Stimulated activated CD4-positive, alpha-beta T cell treated with anti-CD3 and anti-CD28 coated beads, Interleukin-4, amount 100 ng/mL, for 4 hours (primary cell): ENCODE measurements around the gene POLR2I.
"Not testable (repeated sequence)": the region's sequence is repeated elsewhere in the genome, so short reads cannot be mapped to it uniquely, and the experiment has no call there.

Experiments used
- DNase-seq, 2 experiments: peaks; one replicate each; pipeline ENCODE4 v3.0.0-alpha.2; 2020

POLR2I gene

DNA sequence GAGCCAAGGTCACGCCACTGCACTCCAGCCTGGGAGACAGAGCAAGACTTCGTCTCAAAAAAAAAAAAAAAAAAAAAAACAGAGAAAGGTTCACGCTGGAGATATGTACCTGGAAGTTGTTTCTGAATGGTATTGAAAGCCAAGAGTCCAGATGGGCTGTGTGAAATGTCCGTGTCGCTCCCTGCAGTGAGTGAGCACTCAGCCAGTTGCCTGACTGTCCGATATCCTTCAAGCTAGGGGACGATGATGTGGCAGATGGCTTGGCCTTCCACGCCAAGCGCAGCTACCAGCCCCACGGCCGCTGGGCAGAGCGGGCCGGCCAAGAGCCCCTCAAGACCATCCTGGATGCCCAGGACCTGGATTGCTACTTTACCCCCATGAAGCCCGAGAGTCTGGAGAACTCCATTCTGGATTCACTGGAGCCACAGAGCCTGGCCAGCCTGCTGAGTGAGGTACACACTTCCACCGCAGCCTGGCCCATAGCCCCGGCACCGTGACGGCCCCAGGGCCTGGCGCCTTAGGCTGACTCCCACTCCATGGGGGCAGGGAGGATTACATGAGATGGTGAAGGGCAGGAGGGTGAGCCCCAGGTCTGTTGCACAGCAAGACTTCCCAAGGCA lies 15.4 kb downstream of the POLR2I start:
- DNase-seq: no peak

DNA sequence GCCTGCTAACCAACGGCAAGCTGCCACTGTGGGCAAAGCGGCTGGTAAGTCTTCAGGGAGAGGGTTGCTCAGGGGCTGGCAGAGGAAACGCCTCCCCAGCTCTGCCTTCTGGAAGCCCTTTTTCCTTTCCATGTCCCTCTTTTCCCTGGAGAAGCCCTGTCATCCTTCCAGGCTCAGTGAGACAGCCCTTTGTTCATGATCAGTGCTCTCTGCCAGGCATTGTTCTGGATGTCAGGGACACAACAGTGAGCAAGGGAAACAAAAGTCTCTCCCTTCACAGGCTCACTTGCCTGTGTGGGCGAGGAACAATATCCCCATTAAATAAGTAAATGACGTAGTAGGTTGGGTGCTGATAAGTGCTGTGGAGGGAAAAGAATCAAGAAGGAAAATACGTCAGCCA lies 17.6 kb downstream of the POLR2I start:
- DNase-seq: no peak

DNA sequence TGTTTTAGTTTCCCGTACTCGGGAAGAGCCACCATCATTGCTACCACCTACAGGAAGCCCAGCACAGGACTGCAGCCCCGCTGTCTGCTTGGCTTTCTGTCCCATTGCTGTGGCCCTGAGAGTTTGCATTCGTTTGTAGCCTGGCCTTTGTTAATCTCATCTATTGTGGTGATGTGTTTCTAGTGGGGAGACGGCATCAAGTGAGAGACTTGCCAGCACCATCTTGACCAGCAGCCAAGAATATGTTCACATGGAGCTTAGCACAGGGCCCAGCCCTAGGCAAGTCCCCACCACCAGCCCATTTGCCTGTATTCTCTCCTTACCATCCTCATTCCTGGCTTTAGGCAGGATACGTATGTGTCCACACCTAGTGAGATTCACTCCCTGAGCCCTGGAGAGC lies 21.0 kb downstream of the POLR2I start:
- no peak for DNase-seq

DNA sequence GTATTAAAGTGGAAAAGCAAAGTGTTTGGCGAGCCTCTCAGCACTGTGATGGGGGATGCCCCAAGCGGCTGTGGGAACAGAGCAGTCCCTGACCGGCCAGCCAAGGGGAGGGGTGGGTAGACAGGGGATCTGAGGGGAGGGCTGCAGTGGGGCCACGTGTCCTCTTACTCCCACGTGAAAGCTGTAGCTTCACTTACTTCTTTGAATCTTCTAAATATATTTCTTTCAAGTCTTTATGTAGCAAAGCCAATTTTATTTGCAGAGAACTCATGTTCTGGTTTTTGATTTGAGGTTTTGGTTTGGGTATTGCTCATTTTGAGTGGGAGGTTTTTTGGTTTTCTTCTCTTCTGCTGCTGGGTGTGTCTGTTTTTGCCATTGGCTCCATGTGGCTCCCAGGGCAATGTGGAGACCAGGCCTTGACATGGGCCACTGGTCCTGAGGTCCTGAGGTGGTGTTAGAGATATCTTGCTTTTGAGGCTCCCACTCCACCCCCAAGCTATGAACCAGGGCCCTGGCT lies 21.5 kb downstream of the POLR2I start:
- no peak for DNase-seq

DNA sequence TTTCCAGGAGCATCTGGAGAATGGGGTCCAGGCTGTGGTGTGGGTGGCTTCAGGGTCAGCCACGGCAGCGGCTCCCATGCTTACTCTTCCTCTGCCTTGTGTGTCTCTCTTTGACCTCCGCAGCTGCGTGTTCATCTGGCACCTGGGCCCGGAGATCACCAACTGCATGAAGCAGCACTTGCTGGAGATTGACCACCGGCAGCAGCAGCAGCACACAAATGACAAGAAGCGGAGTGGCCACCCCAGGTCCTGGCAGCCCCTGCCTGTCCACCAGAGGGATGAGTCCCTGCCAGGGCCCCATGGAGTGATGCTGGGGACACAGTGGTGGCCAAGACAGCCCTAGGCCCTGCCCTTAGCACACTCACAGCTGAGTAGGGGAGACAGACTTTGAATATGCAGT lies 22.1 kb downstream of the POLR2I start:
- DNase-seq: no peak

DNA sequence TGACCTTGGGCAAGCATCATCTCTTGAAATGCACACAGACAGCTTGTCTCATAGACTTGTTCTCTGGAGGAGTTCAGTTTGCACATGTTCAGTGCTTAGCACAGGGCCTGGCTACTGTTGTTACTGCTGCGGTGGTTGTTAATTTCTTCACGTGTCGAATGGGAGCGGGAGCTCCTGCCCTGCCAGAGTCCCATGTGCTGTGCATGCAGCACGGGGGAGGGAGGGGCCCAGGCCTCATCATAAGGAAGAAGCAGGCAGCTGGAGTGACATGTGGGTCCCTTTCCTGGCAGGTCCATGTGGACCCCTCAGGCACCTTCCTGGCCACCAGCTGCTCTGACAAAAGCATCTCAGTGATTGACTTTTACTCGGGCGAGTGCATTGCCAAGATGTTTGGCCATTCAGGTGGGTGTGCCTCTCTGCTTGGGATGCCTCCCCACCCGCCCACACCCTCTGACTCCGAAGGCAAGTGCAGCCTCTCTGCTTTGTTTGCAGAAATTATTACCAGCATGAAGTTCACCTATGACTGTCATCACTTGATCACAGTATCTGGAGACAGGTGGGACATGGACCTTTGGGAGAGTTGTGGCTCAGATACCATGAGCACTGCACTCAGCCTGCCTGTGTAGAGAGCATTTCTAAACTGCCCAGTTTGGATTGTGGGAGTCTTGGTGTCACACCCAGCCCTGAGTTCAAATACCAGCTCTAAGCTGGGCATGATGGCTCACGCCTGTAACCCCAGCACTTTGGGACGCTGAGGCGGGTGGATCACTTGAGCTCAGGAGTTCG lies 23.6 kb downstream of the POLR2I start:
- no peak for DNase-seq

DNA sequence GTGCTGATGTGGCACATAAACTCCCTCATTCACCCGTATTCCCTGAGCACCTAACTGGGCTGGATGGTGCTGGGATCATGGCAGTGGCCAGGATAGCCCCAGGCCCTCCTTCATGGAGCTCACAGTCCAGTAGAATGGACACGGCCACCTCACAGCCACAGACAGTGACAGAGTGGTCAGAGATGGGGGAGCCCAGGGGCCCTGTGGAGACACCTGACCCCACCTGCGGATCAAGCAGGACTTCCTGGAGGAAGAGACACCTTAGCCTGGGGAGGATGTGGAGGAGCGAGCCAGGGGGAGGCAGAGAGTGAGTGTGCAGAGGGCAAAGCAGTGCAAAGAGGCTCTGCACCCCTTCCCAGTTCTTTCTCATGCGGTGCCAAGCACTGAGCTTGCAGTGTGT lies 24.8 kb downstream of the POLR2I start:
- no peak for DNase-seq

DNA sequence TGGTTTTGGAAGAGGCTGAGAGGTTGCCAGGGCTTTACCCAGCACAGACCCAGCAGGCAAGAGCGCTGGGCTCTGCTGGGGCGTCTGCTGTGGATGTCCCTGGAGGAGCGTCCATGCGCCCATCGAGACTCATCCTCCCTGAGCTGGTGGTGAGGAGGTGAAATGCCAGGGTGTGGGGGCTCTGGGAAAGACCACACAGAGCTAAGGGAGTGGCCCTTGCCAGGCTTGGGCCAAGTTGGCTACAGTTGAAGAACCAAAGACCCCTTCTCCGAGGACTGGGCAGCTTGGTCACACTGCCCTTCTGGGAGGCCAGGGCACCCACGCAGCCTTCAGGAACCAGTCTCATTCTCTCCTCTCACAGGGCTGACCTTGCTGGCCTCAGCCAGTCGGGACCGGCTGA lies 28.3 kb downstream of the POLR2I start:
- DNase-seq: no peak

DNA sequence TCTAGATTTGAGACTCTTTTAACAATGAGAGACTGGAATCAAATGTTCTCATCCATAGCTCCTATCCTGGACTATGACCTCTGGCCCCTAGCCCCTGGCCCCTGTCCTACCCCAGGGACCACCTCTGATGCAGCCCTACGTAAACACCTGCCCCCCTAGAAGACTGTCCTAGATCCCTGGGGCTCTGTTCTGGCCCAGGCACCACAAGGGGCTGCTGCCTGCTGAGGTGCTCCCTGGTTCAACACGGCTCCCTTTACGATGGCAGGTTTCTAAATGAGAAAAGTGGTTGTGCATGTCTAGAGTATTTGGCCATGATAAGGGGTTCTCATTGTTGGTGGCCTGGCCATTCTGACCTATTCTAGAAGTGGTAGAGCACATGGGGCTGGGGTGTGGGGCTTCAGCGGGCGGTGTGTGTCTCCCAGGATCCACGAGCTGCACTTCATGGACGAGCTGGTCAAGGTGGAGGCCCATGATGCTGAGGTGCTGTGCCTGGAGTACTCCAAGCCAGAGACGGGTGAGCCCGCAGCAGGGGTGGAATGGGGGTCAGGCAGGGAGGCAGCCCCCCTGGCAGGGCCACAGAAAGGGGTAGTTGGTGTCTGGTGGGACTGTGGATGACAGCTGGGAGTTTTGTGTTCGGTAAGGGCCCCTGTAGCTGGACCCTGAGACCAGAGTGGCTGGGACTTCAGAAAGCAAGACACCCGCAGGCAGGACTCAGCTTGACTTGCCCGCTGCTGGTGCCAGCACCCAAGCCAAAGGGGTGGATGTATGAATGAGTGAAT lies 30.3 kb downstream of the POLR2I start:
- no peak for DNase-seq

DNA sequence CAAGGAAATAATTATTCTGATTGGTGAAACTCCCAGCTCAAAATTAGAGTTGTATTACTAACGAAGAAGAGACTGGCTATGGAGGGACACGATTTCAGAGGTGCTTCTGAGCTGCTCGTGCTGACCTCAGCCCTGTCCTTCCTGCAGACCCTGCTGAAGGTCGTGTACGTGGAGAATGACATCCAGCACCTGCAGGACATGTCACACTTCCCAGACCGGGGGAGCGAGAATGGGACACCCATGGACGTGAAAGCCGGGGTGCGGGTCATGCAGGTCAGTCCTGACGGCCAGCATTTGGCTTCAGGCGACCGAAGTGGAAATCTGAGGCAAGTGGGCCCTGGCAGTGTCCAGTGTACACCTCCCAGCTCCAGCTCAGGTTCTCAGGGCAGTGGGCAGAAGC lies 31.8 kb downstream of the POLR2I start:
- no peak for DNase-seq

DNA sequence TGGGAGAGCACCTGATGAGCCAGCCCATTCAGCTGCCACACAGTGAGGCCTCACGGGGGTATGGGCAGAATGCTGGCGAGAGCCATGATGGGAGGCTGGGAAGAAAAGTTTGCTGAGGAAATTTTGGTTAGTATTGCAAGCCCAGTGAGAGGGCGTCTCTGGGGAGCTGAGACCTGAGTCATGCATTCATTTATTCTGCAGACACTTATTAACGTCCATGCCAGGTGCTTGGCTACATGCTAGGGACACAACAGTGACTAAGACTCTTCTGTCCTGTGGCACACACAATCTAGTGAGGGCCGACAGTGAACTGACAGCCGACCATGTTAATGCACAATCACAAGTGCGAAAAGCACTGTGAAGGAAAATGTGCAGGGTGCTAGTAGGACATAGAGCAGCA lies 32.8 kb downstream of the POLR2I start:
- DNase-seq: no peak

DNA sequence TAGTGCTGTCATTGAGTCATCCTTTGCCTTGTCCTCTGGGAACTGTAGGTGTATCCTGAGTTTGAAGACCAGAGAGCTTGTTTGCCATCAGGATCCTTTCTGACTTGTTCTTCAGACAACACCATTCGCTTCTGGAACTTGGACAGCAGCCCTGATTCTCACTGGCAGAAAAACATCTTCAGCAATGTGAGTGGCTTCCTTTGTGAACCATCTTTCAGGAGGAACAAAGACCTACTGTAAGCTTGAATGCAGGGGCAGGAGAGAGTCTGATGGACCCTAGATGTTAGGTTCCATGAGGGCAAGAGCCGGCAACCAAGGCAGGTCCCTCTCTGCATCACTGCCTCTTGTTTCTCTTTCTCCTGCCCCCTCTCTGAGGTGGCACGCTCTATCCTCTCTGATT lies 33.3 kb downstream of the POLR2I start:
- DNase-seq: no peak

DNA sequence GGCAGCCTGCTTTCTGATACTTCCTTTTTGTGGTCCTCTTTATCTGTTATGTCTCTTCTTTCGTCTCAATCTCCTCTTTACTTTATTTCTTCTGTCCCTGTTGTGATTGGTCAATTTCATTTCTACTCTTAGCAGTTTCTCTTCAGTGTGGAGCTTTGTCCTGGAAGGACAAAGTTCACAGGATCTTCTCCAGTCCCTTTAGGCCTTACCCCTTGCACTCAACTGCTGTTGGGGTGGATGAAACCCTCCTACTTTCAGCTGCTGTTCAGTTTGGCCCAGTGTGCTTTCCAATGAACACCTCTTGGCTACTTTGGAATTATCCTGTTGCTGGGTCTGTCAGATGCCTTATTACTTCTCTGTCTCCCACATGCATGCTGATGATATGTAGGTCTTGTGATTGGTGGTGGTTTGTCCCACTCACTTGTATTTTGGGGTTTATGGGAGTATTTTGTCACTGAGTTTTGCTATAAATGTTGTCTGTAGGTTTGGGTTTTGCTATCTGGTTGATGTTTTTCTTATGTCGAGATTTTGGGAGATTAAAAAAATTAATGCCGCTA lies 35.2 kb downstream of the POLR2I start:
- DNase-seq: no peak

DNA sequence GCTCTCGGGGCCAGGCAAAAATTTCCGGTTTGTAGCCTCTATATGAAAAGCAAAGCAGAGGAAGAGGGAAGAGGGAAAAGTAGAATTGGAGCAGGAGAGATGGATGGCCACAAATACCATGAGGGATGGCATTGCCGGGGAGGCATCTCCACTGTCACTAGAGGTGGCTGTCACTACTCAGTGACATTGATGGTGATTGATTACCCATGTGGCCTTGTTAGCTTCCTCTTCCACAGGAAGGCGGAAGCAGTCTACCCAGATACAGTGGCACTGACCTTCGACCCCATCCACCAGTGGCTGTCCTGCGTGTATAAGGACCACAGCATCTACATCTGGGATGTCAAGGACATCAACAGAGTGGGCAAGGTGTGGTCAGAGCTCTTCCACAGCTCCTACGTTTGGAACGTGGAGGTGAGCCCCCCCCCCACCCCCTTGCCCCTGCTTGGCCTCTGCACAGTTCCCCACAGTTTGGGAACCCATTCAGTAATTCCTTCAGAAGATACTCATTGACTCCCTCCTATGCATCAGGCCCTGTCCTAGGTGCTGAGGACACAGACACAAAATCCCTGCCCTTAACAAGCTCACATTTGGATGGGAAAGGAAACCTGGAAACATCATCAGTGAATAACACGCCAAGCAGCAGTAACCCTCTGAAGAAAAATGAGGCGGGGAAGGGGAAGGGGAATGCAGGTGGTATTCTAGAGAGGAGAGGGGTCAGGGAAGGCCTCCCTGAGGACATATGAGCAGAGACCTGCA lies 41.4 kb downstream of the POLR2I start:
- no peak for DNase-seq

DNA sequence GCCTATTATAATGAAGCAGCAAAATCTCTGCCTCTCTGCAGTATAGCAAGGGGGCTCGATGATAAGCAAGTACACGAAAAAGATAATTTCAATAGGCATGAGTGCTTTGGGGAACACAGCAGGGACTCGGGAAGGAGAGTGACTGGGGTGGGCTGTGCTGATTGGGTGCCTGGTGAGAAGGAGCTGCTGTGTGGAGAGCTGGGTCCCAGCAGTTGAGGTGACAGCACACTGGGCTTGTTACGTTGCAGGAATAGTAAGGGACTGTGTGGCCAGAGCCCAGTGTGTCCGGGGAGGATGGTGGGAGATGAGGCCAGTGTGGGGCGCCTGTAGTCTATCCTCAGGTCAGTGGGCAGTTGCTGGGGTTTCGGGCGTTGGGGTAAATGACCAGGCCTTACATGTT lies 42.6 kb downstream of the POLR2I start:
- DNase-seq: no peak

DNA sequence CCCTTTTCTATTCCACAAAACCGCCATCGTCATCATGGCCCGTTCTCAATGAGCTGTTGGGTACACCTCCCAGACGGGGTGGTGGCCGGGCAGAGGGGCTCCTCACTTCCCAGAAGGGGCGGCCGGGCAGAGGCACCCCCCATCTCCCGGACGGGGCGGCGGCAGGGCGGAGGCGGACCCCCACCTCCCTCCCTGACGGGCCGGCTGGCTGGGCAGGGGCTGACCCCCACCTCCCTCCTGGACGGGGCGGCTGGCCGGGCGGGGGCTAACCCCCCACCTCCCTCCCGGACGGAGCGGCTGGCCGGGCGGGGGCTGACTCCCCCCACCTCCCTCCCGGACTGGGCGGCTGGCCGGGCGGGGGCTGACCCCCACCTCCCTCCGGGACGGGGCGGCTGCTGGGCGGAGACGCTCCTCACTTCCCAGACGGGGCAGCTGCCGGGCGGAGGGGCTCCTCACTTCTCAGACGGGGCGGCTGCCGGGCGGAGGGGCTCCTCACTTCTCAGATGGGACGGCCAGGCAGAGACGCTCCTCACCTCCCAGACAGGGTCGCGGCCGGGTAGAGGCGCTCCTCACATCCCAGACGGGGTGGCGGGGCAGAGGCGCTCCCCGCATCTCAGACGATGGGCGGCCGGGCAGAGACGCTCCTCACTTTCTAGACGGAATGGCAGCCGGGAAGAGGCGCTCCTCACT lies 45.7 kb downstream of the POLR2I start:
- DNase-seq: not testable (repeated sequence)

DNA sequence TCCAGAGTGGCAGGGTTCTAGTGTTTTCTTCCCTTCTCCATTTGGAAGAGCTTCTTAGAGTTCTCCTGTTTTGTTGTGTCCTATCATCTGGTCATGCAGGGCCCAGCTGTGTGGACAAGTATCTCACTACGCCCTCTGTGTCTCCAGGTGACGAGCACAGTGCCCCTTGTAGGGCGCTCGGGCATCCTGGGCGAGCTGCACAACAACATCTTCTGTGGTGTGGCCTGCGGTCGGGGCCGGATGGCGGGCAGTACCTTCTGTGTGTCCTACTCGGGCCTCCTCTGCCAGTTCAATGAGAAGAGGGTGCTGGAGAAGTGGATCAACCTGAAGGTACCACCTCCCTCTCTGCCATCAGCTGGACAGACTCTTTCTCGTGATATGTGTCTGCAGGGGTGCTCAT lies 47.0 kb downstream of the POLR2I start:
- no peak for DNase-seq

DNA sequence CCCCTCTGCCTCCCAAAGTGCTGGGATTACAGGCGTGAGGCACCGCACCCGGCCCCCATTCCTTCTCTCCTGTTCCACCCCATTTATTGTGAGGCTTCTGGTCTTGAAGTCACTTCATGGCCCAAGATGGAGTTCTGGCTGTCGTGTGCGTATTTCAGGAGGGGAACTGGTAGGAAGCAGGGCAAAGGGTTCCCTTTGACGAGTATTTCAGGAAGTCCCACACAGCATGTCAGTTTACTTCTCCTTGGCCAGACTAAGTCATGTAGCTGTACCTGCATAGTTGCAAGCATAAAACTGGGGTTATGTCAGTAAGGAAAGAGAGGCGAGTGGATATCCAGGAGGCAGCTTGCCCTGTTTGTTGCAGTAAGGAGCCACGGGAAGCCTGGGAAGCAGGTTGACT lies 49.8 kb downstream of the POLR2I start:
- DNase-seq: no peak
